ENCODE measurements around the gene SLC17A9.
"Not testable (repeated sequence)": the region's sequence is repeated elsewhere in the genome, so short reads cannot be mapped to it uniquely, and the experiment has no call there.

The SLC17A9 gene

DNA sequence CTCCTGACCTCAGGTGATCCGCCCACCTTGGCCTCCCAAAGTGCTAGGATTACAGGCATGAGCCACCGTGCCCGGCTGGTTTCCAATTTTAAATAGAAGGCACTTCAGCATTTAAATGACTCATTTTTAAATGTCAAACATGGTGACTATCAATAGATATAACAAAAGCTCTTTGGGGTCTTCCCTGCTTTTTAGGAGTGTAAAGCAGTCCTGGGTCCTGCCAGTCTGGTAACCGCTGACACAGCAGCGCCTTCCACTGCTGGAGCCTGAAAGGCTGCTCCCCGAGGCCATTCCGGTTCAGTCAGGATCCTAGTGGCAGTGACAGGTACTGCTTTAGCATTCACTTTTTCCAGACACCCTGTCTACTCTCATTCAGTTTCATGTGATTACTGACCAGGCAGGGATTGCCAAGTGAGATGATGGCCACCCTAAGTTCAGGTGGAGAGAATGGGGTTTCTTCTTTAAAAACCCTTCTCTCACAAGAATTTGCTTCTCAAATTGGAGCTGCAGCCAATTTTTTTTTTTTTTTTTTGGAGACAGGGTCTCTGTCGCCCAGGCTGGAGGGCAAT lies 31.3 kb upstream of the SLC17A9 start:
- peak; percentile 42 for DNase-seq (ENCODE audit: low read depth)

DNA sequence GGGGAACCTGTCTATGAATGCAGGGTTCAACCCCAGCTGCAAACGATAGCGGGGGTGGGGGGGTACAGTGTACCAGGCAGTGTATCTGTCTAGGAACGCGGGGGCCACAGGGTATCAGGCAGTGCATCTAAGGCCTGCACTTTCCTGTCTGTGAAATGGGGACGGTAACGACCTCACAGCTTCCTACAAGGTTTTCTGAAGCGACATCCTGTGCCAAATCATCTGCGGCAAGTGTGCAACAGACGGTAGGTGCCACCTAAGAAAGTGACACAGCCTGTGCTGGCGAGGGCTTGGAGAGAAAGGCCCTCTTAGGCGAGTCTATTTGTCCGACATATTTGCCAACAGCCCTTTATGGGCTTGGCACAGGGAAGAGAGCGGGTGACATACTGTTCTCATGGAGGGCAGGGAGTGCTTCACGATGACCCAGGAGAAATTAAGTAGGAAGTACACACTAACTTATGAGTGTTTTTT lies 30.0 kb upstream of the SLC17A9 start:
- DNase-seq (ENCODE audit: low read depth), result peak; percentile 27

DNA sequence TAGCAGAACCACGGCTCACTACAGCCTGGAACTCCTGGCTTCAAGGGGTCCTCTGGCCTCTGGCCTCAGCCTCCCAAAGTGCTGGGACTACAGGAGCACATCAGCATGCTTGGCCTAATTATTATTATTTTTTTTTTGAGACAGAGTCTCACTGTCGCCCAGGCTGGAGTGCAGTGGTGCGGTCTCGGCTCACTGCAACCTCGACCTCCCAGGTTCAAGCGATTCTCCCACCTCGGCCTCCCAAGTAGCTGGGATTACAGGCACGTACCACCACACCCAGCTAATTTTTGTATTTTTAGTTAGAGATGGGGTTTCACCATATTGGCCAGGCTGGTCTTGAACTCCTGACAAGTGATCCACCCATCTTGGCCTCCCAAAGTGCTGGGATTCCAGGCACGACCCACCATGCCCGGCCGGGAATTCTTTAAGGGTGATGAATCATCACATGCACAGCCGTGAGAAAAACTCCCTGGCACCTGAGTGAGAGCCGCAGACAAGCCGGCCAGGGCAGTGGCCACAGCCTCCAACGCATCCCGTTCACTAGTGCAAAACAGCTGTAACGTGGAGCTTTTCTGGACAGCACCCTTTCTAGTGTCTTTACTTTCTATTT lies 29.3 kb upstream of the SLC17A9 start:
- DNase-seq (ENCODE audit: low read depth), result not testable (repeated sequence)

DNA sequence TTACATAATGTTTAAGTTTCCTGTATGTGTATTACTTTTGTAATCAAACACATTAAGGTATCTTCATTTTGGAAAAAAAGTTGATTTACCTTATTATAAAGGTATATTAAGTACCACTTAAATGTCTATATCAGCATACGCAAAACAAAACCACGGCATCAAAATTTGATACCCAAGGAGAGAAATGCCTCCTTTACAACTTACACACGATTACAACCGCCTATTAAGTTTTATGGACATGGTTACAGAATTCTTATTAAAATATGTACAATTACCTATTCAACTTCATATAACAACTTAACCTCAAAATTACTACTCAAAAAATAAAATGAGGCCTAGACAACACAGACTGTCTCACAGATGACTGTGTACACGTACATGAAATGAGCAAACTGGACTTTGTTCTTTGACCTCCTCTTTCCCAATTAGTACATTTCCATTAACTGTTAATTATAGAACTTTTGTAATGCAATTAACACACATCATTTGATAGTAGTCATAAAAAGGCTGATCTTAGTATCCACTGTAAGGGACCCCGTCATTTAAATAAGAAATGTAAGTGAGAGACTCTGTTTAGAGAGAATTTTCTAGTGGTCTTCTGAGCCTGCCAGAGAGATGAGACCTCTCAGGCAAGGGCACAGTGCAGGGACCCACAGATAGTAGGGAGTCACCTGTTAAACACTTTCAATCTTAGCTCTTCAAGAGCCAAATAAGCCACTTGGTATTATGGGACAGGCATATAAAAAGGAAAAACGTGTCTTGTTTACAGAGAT lies 28.7 kb upstream of the SLC17A9 start:
- DNase-seq (ENCODE audit: low read depth), result no peak

DNA sequence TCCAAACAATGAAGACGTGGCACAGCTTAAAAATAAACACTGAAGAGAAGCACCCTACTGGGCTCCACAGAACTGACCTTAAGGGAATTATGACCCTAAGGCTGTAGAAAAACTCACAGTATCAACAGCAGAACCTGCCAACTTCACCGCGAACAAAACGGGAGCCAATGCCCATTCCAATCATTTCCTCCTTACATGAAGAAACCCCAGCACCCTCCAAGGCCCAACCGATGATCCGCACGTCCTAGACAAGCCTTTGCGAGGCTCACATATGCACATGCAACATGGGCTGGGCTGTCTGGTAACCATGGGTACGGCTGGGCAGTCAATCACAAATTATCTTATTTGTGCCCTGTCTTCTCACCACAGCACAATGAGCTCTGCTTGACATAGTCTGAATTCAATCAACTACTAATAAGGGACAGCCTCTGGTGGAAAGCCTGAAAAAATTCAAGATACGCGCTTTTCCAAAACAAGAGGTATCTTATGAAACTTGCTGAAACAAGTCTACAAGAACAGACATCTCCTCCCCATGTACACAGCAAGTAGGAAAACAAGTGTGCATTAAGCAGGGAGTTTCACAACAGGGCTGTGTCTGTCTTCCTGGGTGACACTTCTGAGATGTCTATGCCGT lies 27.9 kb upstream of the SLC17A9 start:
- DNase-seq (ENCODE audit: low read depth), result no peak

DNA sequence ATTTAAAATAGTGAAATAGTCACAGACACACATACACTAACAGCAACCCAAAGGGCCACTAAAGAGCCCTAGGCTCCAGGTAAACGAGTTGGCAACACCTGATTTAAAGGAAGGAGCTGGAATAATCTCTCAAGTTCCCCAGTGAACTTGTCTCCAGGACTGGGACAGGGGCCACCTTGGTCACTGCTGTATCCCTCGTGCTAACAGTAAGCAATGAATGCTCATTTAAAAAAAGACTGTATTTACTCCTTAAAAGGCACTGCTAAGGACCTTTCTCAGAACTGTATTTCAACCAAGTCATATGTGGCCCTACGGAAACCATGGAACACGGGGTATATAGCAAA lies 27.5 kb upstream of the SLC17A9 start:
- DNase-seq (ENCODE audit: low read depth), result no peak

DNA sequence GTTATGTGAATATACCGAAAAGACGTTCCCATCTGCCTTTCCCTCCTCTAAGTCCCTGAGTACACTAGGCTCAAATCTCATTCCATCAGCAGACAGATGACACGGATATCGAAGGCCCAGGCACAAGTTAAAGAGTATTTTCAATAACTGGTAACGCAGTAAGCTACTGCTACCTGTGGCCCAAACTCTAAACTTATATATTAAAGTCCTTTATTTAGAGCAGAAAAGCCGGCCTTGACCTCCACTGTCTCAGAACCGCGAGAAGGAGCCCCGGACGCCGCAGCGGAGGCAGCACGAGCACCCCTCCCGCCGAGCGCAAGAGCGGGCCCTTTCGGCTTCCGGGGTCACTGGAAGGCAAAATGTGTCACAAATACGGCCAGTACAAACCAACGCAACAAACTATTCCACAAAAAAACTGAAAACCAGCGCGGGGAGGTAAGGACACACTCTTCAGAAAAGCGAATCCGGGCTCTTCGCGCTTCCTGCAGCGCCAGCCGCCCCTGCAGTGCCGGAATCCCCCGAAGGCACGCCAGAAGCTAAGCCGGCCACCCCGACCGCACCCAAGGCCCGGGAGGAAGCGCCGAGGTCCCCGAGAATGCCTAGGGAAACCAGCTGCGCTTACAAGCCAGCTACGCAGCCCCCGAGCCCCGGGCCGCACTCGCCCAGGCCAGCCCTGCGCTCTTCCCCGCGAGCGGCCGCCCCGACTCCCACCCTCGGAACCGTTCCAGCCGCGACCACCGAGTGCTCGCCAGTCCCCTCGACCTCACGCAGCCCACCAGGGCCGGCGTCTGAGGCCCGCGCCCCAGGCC lies 26.9 kb upstream of the SLC17A9 start:
- no peak for DNase-seq (ENCODE audit: low read depth)

DNA sequence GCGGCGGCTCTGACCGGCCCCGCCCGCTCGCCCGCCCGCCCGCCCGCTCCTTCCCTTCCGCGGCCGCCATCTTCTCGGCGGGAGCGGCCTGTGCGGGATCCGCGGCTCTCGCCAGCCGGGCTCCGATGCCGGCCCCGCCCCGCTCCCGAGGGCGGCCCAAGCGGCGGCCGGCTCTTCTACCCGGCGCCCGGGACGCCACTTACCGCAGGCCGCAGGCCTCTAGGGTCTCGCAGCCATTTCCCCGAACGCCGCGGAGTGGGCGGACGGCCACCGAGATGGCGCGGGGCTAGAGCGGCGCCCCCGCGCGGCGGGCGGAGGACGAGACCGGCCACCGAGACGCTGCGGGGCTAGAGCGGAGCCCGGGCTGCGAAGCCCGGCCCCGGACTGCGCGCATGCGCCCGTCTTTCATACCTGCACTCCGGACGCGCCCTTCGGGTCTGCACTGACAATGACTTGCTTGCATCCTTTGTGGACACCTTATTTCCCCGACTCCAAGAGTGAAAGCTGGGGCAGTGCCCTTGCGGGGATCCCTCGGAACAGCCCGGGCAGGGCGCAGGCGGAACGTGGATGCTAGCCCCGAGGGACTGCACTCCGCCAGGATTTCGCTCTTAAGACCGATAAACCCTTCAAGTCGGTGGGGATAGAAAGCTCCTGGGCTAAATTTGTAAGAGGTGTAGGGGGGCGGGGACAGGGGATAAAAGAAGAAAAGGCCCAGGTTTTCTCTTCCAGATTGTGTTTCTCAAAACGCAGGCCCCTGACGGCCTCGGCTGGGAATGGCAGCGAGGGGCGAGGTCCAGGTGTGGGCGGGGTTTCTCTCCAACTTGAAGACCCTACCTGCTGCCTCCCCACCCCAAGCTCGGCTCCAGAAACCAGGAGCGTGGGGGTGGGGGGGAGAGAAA lies 26.0 kb upstream of the SLC17A9 start, which contains the start of gene DIDO1:
DIDO1 (minus strand) TSS at position 277 of the 899 bp plus-strand sequence.
- DNase-seq (ENCODE audit: low read depth), result peak; percentile 81

DNA sequence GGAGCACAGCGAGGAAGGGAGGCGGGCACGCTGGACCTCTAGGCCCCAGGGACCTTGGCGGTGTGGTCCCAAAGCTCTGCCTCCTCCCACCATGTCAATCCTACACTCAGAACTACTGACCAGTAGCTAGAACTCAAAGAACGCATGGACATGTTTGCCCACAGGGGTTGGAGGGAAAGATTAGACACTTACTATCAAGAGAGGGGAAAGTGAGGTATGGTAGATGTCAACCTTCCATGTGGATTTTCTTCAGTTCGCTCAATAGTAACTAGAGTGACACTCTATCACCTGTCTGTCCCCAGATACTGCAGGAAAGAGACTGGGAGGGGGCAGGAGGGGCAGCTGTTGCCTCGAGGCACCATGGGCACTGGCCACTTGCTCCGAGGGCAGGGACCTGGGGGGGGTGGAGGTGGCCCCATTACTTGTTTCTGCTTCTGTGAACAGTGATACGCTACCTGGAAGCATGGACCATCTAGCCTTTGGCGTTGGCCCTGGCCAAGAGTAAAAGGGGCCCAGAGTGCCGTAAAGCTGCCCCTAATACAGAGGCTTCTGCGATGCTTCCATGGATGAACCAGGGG lies 25.3 kb upstream of the SLC17A9 start:
- no peak for DNase-seq (ENCODE audit: low read depth)

DNA sequence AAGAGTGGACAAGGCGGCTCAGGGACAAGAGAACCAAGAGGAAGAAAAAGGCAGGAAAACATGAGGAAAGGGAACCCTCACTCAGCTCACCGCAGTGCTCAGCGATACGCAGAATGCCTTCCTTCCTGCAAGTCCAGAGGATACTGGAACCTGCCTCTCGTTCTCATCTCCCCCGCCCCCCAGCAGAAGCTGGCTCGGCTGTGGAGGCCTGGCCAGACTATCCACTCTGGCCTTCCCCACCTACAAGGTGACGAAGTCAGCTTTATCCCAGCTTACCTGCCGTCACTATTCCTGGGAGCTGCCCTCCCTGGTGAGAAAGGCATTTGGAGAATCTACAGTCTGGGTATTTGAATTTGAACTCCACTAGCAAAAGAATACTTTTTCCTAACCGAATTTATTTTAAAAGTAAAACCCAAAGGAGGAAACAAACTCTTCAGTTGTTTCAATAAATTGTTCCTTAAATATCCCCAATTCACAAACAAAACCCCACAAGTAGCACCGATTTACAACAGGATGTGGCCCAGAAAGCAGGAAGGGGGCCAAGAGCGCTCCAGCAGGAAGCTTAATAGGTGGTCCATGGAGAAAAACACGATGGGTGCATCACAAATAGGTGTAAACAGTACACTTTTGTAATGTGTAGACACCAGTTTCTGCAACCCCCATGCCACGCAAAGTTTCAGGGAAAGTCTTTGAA lies 24.1 kb upstream of the SLC17A9 start:
- DNase-seq (ENCODE audit: low read depth), result no peak

DNA sequence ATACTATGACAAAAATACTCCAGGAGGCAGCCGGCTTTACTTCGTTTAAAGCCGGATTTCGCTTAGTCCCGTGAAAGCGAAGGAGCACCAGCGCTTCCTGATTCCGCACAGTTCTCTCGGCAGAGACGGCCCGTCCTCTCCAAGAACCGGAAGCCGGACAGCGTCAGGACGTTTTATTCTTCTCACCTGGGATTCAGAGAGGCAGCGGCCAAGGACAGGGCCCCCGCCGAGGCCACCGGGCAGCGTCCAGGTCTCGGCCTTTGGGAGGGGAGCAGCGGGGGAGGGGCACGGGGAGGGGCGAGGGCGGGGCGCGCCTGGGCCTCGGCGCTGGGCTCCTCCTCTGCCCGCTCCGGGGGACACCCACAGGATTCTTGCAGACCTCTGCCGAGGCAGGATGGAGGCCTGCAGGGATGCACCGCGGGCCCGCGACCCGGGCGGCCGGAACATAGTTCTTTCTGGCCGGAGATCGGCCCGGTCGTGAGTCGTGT lies 23.4 kb upstream of the SLC17A9 start:
- DNase-seq (ENCODE audit: low read depth), result peak; percentile 37

DNA sequence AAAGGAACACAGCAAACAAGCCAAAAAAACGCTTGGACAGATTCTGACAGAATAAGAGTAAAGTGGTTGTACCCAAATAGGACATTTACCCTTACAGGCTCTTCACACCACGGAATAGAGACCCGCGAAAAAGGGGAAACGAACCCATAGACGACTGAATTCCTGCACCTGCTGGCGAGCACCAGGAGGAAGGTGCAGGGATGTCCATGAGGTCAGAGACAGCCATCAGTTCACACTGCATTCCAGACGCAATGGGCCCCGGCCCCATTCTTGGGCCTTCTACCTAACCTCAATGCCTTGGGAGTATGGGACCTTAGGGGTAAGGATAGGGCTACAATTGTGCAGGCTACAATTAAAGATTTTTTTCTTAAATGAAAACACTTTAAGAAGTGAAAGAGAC lies 21.0 kb upstream of the SLC17A9 start:
- DNase-seq (ENCODE audit: low read depth), result no peak

DNA sequence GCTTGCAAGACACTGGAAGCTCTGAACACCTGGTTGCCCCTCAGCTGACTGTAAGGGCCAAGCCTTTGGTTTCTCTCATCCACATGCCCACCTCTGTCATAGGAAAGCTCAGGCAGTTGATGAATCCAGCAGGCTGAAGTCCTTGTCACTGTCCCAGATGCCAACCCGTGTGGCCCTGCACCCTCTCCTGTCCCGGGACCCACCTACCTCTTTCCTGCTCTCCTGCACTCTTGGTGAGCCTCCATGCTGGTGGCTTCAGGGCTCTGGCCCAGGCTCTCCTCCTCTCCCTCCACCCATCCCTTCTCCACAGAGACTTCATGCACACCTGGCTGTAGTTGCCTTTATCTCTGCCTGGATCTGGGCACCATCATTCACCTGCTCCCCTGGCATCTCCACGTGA lies 18.5 kb upstream of the SLC17A9 start:
- DNase-seq (ENCODE audit: low read depth), result no peak

DNA sequence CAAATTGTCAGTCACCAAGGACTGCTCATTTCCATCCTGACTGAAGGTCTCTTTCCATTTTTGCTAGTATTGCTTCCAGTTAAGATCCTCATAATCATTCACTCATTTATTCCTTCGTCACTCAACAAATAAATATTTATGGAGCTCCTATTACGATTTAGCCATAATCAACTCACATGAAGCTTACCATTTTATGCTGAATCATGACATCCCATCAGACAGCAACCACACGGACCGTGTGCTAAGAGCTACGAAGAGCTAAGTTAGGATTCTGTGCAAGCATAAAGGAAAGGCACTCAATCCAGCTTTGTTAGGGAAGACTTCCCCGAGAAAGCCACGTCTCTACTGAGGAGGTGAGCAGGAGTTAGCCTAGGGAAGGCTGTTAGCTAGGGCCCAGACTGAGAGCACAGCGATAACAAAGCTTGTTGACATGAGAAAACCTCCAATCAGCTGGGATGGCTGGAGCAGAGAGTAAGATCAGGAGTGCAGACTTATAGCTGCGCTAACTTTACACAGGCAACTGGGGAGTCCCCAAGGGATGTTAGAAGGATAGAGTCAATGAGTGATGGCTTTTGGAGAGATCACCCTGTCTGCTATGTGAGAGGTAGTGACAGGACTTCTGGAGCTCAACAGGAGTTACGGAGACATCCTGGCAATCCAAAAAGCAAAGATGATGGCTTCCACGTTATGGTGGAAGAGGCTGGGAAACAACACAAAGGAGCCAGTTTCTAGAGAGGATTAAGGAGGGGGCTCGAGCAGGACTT lies 17.1 kb upstream of the SLC17A9 start:
- DNase-seq (ENCODE audit: low read depth), result no peak

DNA sequence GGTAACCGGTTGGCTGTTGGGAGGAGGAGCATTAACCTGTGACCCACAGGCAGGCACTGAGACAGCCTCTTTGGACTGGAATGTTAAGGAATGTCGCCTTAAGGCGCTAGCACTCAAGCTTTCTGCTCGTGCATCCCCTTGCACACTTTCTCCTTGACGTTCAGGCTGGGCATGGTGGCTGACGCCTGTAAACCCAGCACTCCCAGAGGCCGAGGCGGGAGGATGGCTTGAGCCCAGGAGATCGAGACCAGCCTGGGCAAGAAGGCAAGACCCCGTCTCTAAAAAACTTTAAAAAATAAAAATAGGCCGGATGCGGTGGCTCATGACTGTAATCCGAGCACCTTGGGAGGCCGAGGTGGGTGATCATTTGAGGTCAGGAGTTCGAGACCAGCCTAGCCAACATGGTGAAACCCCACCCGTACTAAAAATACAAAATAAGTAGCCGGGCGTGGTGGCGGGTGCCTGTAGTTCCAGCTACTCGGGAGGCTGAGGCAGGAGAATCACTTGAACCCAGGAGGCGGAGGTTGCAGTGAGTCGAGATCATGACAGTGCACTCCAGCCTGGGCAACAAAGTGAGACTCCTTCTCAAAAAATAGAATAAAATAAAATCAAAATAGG lies 16.4 kb upstream of the SLC17A9 start:
- no peak for DNase-seq (ENCODE audit: low read depth)

DNA sequence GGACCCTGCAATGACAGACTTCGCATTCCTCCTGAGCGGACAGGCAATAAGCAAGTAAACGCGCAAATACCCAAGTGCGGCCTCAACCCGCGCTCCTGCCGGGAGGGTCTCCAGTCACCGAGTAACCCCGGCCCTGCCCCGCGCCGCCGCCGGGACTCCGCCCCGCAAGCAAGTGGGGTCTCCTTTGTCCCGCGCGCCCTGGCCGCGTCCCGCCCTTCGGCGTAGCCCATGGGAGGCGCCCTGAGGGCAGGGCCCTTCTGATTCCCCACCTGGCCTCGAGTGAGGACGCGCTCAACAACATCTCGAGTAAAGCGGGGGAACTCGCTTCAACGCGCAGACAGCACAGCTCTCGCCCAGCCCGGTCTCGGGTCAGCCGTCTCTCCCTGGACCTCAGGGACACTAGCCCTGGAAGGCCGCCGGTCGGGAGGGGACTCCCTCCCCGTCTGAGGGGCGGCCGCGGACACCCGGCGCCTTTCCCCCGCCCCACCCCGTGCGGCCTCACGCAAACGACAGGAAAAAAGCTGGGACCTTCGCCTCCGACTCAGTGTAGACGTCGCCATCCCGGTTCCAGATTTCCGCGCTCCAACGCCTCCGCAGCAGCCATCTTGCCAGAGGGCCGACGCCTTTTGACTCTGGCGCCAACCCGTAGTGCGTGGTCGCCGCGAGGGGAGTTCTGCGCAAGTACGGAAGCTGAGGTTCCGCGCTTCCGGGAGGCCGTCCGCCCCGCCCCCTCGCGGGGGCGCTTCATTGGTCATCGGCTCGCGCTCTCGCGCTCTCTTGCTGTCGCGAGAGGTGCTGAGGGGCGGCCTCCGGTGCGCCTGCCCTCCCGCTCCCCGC lies 15.0 kb upstream of the SLC17A9 start:
- peak; percentile 96 for DNase-seq (ENCODE audit: low read depth)

DNA sequence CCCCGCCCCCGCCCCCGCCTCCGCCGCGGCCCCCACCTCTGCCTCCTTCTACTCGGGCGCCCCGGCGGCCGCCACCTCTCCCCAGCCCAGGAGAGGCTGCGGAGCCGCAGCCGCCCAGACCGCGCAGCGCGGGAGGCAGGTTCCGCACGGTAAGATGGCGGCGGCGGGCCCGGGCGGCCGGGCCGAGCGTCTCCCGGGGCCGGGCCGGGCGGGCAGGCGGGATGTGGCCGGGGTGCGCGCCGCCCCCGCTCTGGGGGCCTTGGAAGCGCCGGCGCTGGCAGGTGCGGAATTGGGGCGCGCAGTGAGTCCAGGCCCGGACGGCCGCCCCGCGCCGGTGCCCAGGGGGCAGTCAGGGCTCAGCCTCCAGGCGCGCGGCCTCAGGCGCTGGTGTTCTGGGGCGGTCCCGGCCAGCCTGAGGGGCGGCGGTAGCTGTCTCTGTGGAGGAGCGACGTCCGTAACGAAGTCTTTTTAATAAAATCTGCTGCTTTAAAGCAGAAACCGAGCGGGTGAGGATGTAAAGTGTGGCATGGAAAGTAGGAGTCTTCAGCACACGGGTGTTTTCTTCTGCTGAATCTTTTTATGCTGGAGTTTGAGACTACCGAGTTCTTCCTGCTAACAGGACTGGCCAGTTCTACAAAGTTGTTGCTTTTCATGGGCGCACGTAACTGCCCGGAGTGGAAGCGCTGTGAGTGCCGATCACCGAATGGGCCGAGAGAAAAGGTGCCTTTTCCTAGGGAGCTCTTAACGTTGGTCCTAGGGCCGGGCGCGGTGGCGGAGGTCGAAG lies 14.2 kb upstream of the SLC17A9 start, which contains the start of gene GID8:
GID8 (plus strand) TSS at position 43 of the 784 bp plus-strand sequence. CDS start 3,356 bp downstream, outside the sequence.
- no peak for DNase-seq (ENCODE audit: low read depth)
